HepG2 (cell line): Measurements from ENCODE around the gene HDDC3. TPM values are rescaled to one million over a fixed set of nuclear protein-coding genes. Genes with fewer than 3 reads are reported as not detected.

Experiments used
- CBX5 ChIP-seq: sonication (generic); formaldehyde crosslinking; IDR thresholded peaks from 2 replicates; pipeline ENCODE4 v1.4.0; 2020; ENCODE audit warnings: missing genetic modification reagents, borderline replicate concordance
- DR1 ChIP-seq: sonication (generic); formaldehyde crosslinking; IDR thresholded peaks from 2 replicates; pipeline ENCODE4 v1.8.0; 2021; ENCODE audit warnings: mild to moderate bottlenecking, missing genetic modification reagents, inconsistent platforms
- EHMT2 ChIP-seq: fragments of 200-600 bp; sonication (generic); IDR thresholded peaks from 2 replicates; pipeline ENCODE4 v1.7.0; 2017; ENCODE audit warnings: antibody characterized with exemption, low read depth, low read length, borderline replicate concordance
- GATA4 ChIP-seq: sonication (generic); IDR thresholded peaks from 2 replicates; pipeline ENCODE4 v1.6.1; 2016; ENCODE audit warnings: antibody characterized with exemption, low read depth, borderline replicate concordance
- GMEB2 ChIP-seq: IDR thresholded peaks from 2 replicates; pipeline ENCODE4 v1.6.1; 2016; ENCODE audit warnings: missing biosample characterization, missing genetic modification reagents, low read depth
- GTF2F1 ChIP-seq: fragments of 150-350 bp; IDR thresholded peaks from 2 replicates; pipeline ENCODE4 v1.6.1; 2014; ENCODE audit warnings: low read length
- HNRNPL ChIP-seq: fragments of 200-400 bp; formaldehyde crosslinking; IDR thresholded peaks from 2 replicates; pipeline ENCODE4 v1.6.1; 2017; ENCODE audit warnings: mild to moderate bottlenecking, low read depth, low read length
- JUND ChIP-seq: sonication (generic); formaldehyde crosslinking; IDR thresholded peaks from 2 replicates; pipeline ENCODE4 v1.8.0; 2022; ENCODE audit warnings: mild to moderate bottlenecking, missing genetic modification reagents
- SALL1 ChIP-seq: sonication (generic); formaldehyde crosslinking; IDR thresholded peaks from 2 replicates; pipeline ENCODE4 v1.8.0; 2022; ENCODE audit warnings: mild to moderate bottlenecking, missing genetic modification reagents
- ZBTB37 ChIP-seq: sonication (generic); formaldehyde crosslinking; IDR thresholded peaks from 2 replicates; pipeline ENCODE4 v1.4.0; 2020; ENCODE audit warnings: mild to moderate bottlenecking, missing genetic modification reagents
- ZC3H13 ChIP-seq: sonication (generic); formaldehyde crosslinking; IDR thresholded peaks from 2 replicates; pipeline ENCODE4 v1.8.1; 2023; ENCODE audit warnings: mild to moderate bottlenecking, missing genetic modification reagents, moderate library complexity
- ZFP62 ChIP-seq: sonication (generic); formaldehyde crosslinking; IDR thresholded peaks from 2 replicates; pipeline ENCODE4 v1.4.0; 2020; ENCODE audit warnings: missing genetic modification reagents
- ZNF253 ChIP-seq: sonication (generic); formaldehyde crosslinking; IDR thresholded peaks from 2 replicates; pipeline ENCODE4 v1.8.0; 2022; ENCODE audit warnings: mild to moderate bottlenecking, missing genetic modification reagents, borderline replicate concordance
- ZNF335 ChIP-seq: sonication (generic); formaldehyde crosslinking; IDR thresholded peaks from 2 replicates; pipeline ENCODE4 v1.4.0; 2020; ENCODE audit warnings: missing genetic modification reagents
- ZNF354B ChIP-seq: sonication (generic); formaldehyde crosslinking; IDR thresholded peaks from 2 replicates; pipeline ENCODE4 v1.8.0; 2022; ENCODE audit warnings: mild to moderate bottlenecking, missing genetic modification reagents
- ZNF75D ChIP-seq: sonication (generic); formaldehyde crosslinking; IDR thresholded peaks from 2 replicates; pipeline ENCODE4 v1.8.1; 2023; ENCODE audit warnings: missing genetic modification reagents, mild to moderate bottlenecking, borderline replicate concordance
- polyA plus RNA-seq, 8 experiments: library from polyadenylated mRNA; depleted of rRNA in 3 of 8; stranded (reverse) in 7 of 8; unstranded in 1 of 8; fragments of >200 nt; fragmentation: Illumina TruSeq in 4 of 8; extraction: Trizol in 4 of 8; gene quantifications; 2 replicates each; pipeline versions ENCODE4 v1.2.1 to v1.2.3, GENCODE V29; 2011 to 2016; ENCODE audit warnings: low read depth in 4 of 8, missing spikeins in 1 of 8, mixed read lengths in 1 of 8; ENCODE audit not compliant: insufficient read depth in 1 of 8
- total RNA-seq, 5 experiments: library from RNA; depleted of rRNA; stranded (reverse); fragments of >200 nt; fragmentation: Illumina TruSeq; extraction: Trizol; gene quantifications; 2 replicates each; pipeline ENCODE4 v1.2.3, GENCODE V29; 2016; ENCODE audit warnings: low read depth in 1 of 5
- TF ChIP-seq, protein P1 (sequence below): sonication (generic); formaldehyde crosslinking; IDR thresholded peaks from 2 replicates; pipeline ENCODE4 v1.5.1; 2020; ENCODE audit warnings: mild to moderate bottlenecking, missing genetic modification reagents, moderate library complexity
- TF ChIP-seq, protein P2 (sequence below): sonication (generic); formaldehyde crosslinking; IDR thresholded peaks from 2 replicates; pipeline ENCODE4 v1.4.0; 2020; ENCODE audit warnings: missing genetic modification reagents, borderline replicate concordance
- TF ChIP-seq, protein P3 (sequence below): IDR thresholded peaks from 2 replicates; pipeline ENCODE4 v1.6.1; 2016

The HDDC3 gene
- total and polyA plus RNA-seq, 2 of the 13 experiments (the other 11 are each of a cell fraction or from before 2014, with no cell fraction given), result 18.7 to 28.3 TPM

DNA sequence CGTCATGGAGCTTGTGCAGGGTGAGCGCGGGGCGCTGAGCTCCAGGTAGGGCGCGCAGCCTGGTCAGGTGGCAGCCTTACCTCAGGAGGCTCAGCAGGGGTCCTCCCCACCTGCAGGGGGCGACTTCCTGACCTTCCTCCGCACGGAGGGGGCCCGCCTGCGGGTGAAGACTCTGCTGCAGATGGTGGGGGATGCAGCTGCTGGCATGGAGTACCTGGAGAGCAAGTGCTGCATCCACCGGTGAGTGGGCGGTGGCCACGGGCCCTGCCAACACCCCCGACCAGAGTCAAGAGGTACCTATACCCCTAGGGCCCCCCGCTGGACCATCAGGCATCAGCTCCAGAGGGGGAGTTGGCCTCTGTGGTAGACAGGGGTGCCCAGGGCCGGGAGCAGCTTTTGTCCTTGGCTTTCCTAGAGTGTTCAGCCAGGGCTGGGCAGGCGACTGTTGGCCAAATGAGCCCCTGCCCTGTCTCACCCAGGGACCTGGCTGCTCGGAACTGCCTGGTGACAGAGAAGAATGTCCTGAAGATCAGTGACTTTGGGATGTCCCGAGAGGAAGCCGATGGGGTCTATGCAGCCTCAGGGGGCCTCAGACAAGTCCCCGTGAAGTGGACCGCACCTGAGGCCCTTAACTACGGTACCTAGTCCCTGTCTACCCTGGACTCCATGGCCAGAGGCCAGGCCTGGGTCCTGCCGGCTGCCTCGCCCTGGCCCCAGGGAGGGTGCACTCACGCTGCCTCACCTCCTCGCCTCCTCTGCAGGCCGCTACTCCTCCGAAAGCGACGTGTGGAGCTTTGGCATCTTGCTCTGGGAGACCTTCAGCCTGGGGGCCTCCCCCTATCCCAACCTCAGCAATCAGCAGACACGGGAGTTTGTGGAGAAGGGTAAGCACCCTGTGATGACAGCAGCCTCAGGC lies 38.9 kb downstream of the HDDC3 start (continued):
- TF ChIP-seq, protein P1, sequence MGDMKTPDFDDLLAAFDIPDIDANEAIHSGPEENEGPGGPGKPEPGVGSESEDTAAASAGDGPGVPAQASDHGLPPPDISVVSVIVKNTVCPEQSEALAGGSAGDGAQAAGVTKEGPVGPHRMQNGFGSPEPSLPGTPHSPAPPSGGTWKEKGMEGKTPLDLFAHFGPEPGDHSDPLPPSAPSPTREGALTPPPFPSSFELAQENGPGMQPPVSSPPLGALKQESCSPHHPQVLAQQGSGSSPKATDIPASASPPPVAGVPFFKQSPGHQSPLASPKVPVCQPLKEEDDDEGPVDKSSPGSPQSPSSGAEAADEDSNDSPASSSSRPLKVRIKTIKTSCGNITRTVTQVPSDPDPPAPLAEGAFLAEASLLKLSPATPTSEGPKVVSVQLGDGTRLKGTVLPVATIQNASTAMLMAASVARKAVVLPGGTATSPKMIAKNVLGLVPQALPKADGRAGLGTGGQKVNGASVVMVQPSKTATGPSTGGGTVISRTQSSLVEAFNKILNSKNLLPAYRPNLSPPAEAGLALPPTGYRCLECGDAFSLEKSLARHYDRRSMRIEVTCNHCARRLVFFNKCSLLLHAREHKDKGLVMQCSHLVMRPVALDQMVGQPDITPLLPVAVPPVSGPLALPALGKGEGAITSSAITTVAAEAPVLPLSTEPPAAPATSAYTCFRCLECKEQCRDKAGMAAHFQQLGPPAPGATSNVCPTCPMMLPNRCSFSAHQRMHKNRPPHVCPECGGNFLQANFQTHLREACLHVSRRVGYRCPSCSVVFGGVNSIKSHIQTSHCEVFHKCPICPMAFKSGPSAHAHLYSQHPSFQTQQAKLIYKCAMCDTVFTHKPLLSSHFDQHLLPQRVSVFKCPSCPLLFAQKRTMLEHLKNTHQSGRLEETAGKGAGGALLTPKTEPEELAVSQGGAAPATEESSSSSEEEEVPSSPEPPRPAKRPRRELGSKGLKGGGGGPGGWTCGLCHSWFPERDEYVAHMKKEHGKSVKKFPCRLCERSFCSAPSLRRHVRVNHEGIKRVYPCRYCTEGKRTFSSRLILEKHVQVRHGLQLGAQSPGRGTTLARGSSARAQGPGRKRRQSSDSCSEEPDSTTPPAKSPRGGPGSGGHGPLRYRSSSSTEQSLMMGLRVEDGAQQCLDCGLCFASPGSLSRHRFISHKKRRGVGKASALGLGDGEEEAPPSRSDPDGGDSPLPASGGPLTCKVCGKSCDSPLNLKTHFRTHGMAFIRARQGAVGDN (CRISPR knock-in tag), result peak; percentile 74
- no peak for TF ChIP-seq GMEB2 (CRISPR knock-in tag)
- no peak for TF ChIP-seq ZBTB37 (CRISPR knock-in tag)
- TF ChIP-seq, protein P2, sequence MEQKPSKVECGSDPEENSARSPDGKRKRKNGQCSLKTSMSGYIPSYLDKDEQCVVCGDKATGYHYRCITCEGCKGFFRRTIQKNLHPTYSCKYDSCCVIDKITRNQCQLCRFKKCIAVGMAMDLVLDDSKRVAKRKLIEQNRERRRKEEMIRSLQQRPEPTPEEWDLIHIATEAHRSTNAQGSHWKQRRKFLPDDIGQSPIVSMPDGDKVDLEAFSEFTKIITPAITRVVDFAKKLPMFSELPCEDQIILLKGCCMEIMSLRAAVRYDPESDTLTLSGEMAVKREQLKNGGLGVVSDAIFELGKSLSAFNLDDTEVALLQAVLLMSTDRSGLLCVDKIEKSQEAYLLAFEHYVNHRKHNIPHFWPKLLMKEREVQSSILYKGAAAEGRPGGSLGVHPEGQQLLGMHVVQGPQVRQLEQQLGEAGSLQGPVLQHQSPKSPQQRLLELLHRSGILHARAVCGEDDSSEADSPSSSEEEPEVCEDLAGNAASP, result peak; percentile 41; the same call in 1 of the 2 replicates
- TF ChIP-seq GATA4, result no peak
- TF ChIP-seq, protein P3, sequence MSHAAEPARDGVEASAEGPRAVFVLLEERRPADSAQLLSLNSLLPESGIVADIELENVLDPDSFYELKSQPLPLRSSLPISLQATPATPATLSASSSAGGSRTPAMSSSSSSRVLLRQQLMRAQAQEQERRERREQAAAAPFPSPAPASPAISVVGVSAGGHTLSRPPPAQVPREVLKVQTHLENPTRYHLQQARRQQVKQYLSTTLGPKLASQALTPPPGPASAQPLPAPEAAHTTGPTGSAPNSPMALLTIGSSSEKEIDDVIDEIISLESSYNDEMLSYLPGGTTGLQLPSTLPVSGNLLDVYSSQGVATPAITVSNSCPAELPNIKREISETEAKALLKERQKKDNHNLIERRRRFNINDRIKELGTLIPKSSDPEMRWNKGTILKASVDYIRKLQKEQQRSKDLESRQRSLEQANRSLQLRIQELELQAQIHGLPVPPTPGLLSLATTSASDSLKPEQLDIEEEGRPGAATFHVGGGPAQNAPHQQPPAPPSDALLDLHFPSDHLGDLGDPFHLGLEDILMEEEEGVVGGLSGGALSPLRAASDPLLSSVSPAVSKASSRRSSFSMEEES (CRISPR knock-in tag), result no peak
- no peak for TF ChIP-seq ZNF335
- TF ChIP-seq ZC3H13, result no peak
- peak; percentile 45; the same call in 1 of the 2 replicates for TF ChIP-seq HNRNPL
- TF ChIP-seq JUND (CRISPR knock-in tag), result no peak
- TF ChIP-seq ZNF354B, result no peak
- no peak for TF ChIP-seq EHMT2
- TF ChIP-seq ZFP62 (CRISPR knock-in tag), result no peak
- no peak for TF ChIP-seq DR1 (CRISPR knock-in tag)
- TF ChIP-seq ZNF253, result no peak
- no peak for TF ChIP-seq CBX5 (CRISPR knock-in tag)
- TF ChIP-seq SALL1 (CRISPR knock-in tag), result no peak; the same call in 1 of the 2 replicates
- TF ChIP-seq ZNF75D (CRISPR knock-in tag), result no peak
- no peak for TF ChIP-seq GTF2F1
